Activated CD8-positive, alpha-beta T cell treated with anti-CD3 and anti-CD28 coated beads, Interleukin-2, amount 10 ng/mL, durations not matched to agents 7 days and 5 days (primary cell): ENCODE measurements around the gene ZSCAN29. TPM values are rescaled to one million over a fixed set of nuclear protein-coding genes. Genes with fewer than 3 reads are reported as not detected.

ENCODE experiments used
- ATAC-seq: fragments of 150-1000 bp; cut with Tn5 transposase; one replicate; pipeline ENCODE4 v1.10.0; 2021; ENCODE audit warnings: moderate library complexity
- CTCF ChIA-PET: fragments of 350-600 bp; sonication (Branson Sonifier 250); formaldehyde crosslinking; loops from one replicate; lab custom pipeline; 2021; ENCODE audit warnings: antibody characterized with exemption; lab: Charles Lee
- POLR2A ChIA-PET: fragments of 350-600 bp; sonication (Branson Sonifier 250); formaldehyde crosslinking; loops from one replicate; lab custom pipeline; 2021; ENCODE audit warnings: antibody characterized with exemption; lab: Charles Lee
- DNase-seq: peaks from one replicate; pipeline ENCODE4 v3.0.0-alpha.2; 2020
- H3K27ac Mint-ChIP-seq: one replicate; pipeline ENCODE4 v1.8.0; 2021; ENCODE audit warnings: mild to moderate bottlenecking, mixed read lengths
- H3K27me3 Mint-ChIP-seq: one replicate; pipeline ENCODE4 v1.8.0; 2021; ENCODE audit warnings: low read depth, mixed read lengths
- H3K36me3 Mint-ChIP-seq: one replicate; pipeline ENCODE4 v1.8.0; 2021; ENCODE audit warnings: low read depth, mixed read lengths
- H3K4me1 Mint-ChIP-seq: one replicate; pipeline ENCODE4 v1.8.0; 2021; ENCODE audit warnings: low read depth, mixed read lengths
- H3K4me3 Mint-ChIP-seq: one replicate; pipeline ENCODE4 v1.8.0; 2021; ENCODE audit warnings: mild to moderate bottlenecking, mixed read lengths
- H3K9me3 Mint-ChIP-seq: one replicate; pipeline ENCODE4 v1.8.0; 2022; ENCODE audit warnings: mixed read lengths; ENCODE audit not compliant: insufficient read depth
- total RNA-seq, 2 experiments: library from RNA; stranded (reverse); gene quantifications; one replicate each; pipeline ENCODE4 v1.2.3, GENCODE V29; 2021

ZSCAN29 gene
- total RNA-seq, 2 experiments from 2014 or later: 30.4 to 32.1 TPM

DNA sequence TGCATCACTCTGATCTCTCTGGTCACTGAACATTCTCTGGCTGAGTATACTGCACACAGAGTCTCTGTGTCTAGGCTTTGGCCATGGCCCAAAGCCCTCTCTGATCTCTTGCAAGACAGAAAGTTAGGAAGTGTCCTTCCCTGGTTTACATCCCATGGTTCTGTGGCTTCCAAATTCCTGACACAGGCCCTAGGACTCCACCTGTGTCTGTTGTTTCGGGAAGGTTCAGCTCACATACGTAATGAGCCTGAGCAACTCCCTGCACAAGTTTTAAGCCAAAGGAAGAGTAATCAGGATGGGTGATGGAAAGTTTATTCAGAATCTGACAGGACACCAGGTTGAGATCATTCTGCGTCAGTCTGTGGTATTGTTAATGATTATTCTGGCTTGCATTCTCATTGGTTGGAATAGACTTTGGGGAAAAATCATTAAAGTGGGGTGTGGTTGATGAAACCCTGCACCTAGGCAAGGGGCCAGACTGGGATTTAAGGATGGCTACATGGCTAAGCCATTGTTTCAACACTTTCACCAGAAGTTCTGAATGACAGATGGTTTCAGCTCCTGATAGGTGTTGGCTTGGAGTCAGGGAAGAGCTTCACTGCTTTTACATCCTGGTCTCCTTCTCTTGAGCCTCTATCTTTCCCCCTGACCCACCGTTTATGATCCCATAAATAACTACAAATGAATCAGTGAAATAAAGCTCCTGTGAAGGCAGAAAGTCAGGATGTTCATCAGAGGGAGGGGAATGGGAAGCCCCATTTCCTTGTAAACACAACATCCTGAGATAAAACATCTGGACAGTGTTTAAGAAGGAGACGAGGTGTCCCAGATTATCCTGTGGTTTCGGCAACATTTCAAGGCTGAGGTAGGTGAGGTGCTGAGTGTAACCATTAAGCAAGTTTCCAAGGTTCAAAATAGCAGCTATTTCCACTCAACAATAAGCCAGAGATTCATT lies 54.5 kb downstream of the ZSCAN29 start:
- no peaks in the 10 kb centered on the region for H3K36me3 Mint-ChIP-seq
- peaks cover 34% of the 10 kb centered on the region for H3K27me3 Mint-ChIP-seq
- CTCF ChIA-PET: no interaction called here
- H3K4me1 Mint-ChIP-seq: no peaks in the 10 kb centered on the region
- DNase-seq: no peak
- H3K4me3 Mint-ChIP-seq: no peak overlapping the region
- ATAC-seq: no peak
- H3K9me3 Mint-ChIP-seq: no peaks in the 10 kb centered on the region
- H3K27ac Mint-ChIP-seq: no peak overlapping the region
- POLR2A ChIA-PET: interaction anchor here (0.5 kb wide), 1 partner anchor 461 kb away, joined by 3 read pairs; no protein-coding TSS in a partner anchor

DNA sequence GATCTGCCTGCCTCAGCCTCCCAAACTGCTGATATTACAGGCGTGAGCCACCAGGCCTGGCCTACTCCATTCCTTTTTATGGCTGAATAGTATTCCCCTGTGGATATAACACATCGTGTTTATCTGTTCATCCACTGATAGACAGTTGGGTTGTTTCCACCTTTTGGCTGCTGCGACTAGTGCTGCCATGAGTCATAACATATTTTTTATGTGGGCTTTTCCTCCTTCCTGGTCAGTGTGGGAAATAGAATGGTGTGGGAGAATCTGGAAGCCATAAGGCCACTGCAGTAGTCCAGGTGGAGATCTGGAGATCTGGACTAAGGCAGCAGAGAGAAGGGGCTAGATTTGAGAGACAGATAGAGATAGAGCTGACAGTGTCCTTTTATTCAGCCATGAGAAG lies 56.7 kb downstream of the ZSCAN29 start:
- ChIA-PET CTCF (interaction anchor here (0.6 kb wide), 1 partner anchor 29 kb away, joined by 3 read pairs; no protein-coding TSS in a partner anchor), POLR2A (no interaction called here)
- Mint-ChIP-seq H3K27ac (no peak overlapping the region), H3K36me3 (no peaks in the 10 kb centered on the region), H3K27me3 (peaks cover 39% of the 10 kb centered on the region), H3K4me3 (no peak overlapping the region), H3K9me3 (no peaks in the 10 kb centered on the region), H3K4me1 (no peaks in the 10 kb centered on the region)
- DNase-seq (no peak), ATAC-seq (no peak)

DNA sequence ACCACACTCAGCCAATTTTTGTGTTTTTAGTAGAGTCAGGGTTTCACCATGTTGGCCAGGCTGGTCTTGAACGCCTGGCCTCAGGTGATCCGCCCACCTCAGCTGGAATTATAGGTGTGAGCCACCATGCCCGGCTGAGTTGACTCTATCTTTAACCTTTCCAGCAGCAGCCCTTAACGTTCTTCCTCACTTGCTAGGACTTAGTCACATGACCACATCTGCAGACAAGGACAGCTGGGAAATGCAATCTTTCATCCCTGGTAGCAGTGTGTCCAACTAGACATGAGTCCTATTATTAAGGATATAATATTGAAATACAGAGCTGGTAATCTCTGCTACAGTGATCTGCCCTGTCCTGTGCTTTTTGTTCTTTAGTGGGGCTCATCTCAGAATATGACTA lies 58.5 kb downstream of the ZSCAN29 start:
- Mint-ChIP-seq H3K4me3 (no peak overlapping the region), H3K9me3 (no peaks in the 10 kb centered on the region), H3K36me3 (no peaks in the 10 kb centered on the region), H3K27ac (no peak overlapping the region), H3K27me3 (peaks cover 43% of the 10 kb centered on the region), H3K4me1 (no peaks in the 10 kb centered on the region)
- ATAC-seq (no peak), DNase-seq (no peak)
- POLR2A ChIA-PET: no interaction called here
- CTCF ChIA-PET: interaction anchor here (0.7 to 1.7 kb wide), 3 partner anchors 27 to 108 kb away, joined by 4 to 5 read pairs (median 4); no protein-coding TSS in a partner anchor

Other genes starting within 250 kb of the ZSCAN29 start
- 10 to 100 TPM; 20.4 to 21.9 TPM for gene TMEM62, start 237.5 kb downstream of the ZSCAN29 start, total RNA-seq
- 10 to 100 TPM; 58.0 to 63.2 TPM for gene CCNDBP1, start 185.6 kb downstream of the ZSCAN29 start, total RNA-seq
- gene EPB42, start 150.0 kb downstream of the ZSCAN29 start, total RNA-seq: not detected
- gene TGM5, start 104.1 kb downstream of the ZSCAN29 start, total RNA-seq: under 1 TPM; 0.31 to 0.37 TPM
- not detected for gene TGM7, start 68.8 kb downstream of the ZSCAN29 start, total RNA-seq
- gene LCMT2, start 40.5 kb downstream of the ZSCAN29 start, total RNA-seq: 10 to 100 TPM; 12.0 to 14.2 TPM
- gene TUBGCP4, start 58 bp upstream of the ZSCAN29 start, total RNA-seq: 10 to 100 TPM; 38.9 to 41.7 TPM
- gene TP53BP1, start 122.1 kb upstream of the ZSCAN29 start, total RNA-seq: 10 to 100 TPM; 24.3 to 27.3 TPM
- gene MAP1A, start 146.6 kb upstream of the ZSCAN29 start, total RNA-seq: 1 to 10 TPM; 5.3 to 5.6 TPM
- 10 to 100 TPM; 42.5 to 48.3 TPM for gene PPIP5K1, start 219.2 kb upstream of the ZSCAN29 start, total RNA-seq
- not detected for gene CKMT1B, start 223.0 kb upstream of the ZSCAN29 start, total RNA-seq
- under 1 TPM; 0.40 to 0.52 TPM for gene STRC, start 247.8 kb upstream of the ZSCAN29 start, total RNA-seq